GM13976 (cell line): ENCODE data around the gene SLC35E1.

ENCODE experiments used
- DNase-seq: peaks from one replicate; pipeline ENCODE4 v3.0.0; 2012; ENCODE audit warnings: low spot score
- CTCF ChIP-seq: IDR thresholded peaks from 2 replicates; pipeline ENCODE4 v1.5.1; 2012; ENCODE audit warnings: borderline replicate concordance, mild to moderate bottlenecking; ENCODE audit not compliant: insufficient read depth; ENCODE audit errors: extremely low read depth, missing control alignments, control extremely low read depth
- in situ Hi-C: fragments of 300-500 bp; cut with MboI; formaldehyde crosslinking; loops from one replicate; pipeline ENCODE4 v1.12.0; 2022; ENCODE audit warnings: low sequenced_read_pairs, mixed read lengths, inconsistent platforms; ENCODE audit not compliant: unreplicated experiment

SLC35E1 gene

DNA sequence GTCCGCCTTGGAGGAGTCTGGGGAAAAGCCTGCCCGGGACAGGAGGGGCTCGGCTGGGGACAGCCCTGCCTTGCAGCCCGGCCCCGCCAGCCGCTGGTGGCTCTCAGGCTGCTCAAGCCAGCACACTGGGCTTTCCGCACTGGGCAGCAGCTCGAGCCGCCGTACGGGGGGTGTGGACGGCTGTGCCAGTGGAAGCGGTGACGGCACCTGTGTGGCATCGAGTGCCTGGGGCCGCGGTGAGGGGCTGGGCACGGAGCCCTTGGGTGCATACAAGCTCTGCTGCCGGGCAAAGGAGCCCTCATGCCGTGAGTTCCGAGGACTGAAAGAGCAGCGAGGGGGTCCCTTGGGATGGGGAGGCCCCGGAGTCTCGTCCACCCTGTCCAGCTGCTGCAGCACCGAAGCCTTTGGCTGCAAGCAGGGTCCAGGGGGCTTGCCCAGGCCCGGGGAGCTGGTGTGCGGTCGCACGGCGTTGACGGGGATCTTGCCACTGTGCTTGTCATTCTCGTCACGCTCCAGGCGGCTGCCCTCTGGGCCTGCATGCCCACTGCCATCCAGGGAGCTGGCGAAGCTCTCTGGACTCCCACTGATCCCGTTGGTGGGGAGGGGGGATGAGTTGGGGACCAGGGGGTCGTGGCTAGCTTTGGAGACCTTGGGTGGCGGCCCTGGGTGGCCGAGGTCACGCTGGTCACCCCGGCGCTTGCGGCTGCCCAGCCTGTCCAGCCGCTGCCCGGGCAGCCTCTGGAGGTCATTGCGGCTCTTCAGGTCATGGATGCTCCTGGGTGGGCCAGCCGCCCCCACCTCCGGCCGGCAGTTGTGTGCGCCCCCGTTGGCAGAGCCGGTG, 4.7 kb upstream of the SLC35E1 start:
- no peak for DNase-seq
- TF ChIP-seq CTCF: no peak
- in situ Hi-C loops: no loop called here

DNA sequence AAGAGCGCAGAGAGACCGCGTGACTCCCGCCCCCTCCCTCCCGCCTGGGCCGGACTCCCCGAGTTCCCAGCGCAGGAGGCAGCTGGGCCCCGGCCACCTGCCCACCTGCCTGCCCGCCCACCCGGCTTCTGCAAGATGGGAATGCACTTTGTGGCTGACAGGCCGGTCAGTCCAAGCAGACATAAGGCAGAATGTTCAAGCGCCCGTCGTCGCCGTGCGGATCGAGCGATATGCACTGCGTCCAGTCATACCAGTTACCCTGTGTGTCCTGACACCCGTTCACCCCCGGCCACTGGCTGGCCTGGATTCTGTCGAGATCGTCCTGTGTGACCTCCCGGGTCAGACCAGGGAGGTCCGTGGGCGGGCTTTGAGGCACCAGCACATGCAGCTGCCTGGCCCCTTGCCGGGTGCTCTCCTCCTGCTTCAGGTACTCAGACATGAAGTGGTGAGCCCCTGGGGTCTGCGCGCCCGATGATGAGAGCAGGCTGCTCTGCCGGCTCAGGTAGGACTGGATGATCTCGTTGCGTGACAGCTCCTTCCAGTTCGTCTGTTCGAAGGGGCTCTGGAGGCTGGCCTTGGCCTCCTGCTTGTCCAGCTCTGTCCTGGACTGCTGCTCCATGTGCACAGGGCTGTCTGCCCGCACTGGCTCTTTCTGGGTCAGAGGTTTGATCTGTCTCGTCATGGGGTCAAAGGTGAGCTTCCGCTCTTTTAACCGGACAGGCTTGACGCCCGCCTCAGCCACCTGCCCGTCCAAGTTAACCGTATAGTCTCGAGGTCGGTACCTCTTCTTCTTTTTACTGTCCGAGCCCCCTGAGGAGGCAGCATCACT, 3.9 kb upstream of the SLC35E1 start:
- in situ Hi-C loops: no loop called here

DNA sequence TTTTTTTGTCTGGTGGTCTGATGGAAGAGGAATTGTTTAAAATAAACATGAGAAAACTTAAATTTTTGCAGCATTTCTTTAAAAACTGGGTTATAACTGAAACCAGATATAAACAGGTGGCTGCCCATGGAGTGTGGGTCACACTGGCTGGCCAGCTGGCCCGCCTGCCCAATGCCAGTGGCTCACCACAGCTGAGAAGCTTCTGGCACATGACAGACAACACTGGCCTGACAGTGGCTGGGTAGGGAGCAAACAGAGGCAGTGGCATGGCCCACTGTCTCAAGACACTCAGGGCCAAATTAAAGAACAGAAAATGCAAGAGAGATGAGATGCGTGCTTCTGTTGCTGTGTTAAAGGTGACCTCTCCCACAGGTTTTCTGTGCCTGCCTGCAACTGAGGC, 3.1 kb upstream of the SLC35E1 start:
- no peak for TF ChIP-seq CTCF
- in situ Hi-C loops: no loop called here
- DNase-seq: no peak

More for the DNA sequence above, 3.9 kb upstream of the SLC35E1 start:
- no peak for TF ChIP-seq CTCF
- DNase-seq: no peak

DNA sequence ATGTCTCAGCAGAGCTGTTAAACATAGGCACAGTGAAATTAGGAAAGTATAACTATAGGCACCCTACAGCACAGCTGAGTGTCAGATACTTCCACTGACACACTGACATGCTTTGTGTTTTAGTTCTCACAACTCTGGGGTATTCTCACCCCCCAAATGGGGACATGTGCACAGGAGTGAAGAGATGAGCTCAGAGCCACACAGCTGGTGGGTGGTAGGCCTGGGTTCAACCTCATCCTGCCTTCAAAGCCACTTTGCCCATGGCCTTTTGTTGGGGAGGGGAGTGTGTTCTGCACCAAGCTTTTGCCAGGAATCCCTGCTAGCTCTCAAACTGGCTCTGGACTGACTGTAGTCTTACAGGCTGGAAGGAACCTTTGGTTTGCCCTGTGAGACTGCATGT, 1.7 kb upstream of the SLC35E1 start:
- no peak for TF ChIP-seq CTCF
- DNase-seq: no peak
- in situ Hi-C loops: no loop called here

DNA sequence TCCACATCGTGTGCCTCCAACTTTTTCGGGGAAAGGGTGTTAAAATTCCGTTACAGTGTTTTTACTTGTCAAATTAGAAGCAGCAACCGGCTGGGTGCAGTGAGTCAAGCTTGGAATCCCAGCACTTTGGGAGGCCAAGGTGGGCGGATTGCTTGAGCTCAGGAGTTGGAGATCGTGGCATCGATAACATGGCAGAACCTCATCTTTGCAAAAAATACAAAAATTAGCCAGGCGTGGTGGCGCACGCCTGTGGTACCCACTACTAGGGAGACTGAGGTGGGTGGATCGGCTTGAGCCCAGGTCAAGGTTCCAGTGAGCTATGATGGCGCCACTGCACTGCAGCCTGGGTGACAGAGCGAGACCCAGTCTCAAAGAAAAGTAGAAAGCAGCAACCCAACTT, 1.1 kb upstream of the SLC35E1 start:
- in situ Hi-C loops: no loop called here
- DNase-seq: no peak
- no peak for TF ChIP-seq CTCF

DNA sequence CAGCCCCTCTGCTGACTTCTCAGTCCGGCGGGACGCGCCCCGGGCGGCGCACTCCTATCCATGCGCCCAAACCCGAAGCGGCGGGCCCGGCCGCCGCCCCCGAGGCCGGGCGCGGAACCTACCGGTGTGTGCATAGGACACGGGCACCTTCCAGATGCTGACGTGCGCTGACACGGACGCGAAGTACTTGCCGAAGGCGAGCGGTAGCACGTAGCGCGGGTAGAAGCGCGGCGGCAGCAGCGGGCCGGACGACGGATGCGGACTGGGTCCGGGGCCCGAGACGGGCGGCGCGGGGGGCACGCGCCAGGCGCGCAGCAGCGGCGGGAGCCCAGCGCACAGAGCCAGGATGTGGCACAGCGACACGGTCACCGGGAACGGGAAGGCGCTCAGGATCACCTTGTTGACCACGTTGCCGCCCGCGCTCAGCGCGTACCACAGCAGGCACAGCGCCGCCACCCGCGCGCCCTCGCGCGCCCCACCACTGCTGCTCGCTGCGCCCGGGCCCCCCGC, 338 bp downstream of the SLC35E1 start:
- peak; percentile 64 for DNase-seq
- TF ChIP-seq CTCF: no peak
- in situ Hi-C loops: no loop called here
